HG02610 (cell line): ENCODE results near the gene OGA.

Experiments
- ATAC-seq: cut with Tn5 transposase; IDR thresholded peaks from one replicate; pipeline ENCODE4 v1.9.1; 2021; ENCODE audit warnings: mild to moderate bottlenecking, moderate library complexity; ENCODE audit not compliant: unreplicated experiment

The OGA gene

DNA sequence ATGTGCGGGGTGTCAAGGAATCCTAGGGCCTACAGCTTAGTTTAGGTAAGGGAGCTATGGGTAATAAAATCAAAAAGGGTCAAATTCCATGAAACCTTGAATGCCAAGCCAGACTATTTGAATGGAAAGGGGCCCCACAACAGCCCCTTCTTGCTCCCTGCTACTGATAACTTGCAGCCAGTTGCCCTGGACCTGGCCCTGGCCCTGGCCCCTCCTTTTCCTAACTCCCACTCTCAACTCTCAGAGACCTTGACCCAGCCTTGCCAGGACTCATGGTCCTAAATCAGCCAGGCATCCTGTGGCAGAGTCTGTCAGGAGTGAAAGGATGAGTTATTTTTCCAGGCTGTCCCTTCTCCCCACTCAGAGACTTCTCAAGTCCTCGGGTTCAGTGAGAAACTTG lies 19.5 kb upstream of the OGA start:
- no peak for ATAC-seq

DNA sequence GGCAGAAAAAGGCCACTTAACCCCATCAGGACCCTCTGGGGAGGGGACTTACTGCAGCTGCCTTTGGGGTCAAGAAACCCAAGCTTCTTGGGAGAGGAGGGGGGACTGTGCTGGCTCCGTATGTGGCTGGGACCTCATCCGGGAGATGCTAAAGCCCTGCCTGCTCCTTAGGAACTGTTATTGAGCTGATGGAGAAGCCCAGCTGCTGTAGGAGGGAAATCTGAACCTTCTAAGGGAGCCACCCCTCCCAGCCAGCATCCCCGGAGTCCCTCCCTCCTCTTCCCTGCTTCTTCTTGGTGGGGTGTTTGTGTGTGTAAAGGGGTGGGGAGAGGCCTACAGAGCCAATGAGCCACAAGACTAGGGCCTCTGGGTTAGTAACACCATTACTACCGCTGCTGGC lies 17.1 kb upstream of the OGA start:
- no peak for ATAC-seq

DNA sequence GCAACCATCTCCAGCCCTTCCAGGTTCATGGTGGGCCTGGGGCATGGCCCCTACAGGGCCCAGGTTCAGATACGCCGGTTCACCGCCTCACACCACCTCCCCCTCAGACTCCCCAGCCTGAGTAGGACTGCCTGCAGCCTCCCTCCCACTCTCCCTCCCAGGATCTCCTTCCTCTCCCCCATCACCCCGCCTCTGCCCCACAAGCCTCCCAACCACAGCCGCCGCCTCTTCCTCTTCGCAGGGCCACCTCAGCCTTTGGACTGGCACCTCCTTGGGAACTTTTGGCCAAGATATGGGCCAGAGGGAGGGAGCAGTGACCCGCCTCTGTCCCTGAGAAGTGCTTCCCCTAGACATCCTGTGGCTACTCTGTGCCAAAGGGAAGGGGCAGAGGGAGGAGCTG lies 16.1 kb upstream of the OGA start:
- no peak for ATAC-seq

- no peak for ATAC-seq
Observed at GRCh38 chr10:101833466-101833865, 15.2 kb upstream of the OGA start.

DNA sequence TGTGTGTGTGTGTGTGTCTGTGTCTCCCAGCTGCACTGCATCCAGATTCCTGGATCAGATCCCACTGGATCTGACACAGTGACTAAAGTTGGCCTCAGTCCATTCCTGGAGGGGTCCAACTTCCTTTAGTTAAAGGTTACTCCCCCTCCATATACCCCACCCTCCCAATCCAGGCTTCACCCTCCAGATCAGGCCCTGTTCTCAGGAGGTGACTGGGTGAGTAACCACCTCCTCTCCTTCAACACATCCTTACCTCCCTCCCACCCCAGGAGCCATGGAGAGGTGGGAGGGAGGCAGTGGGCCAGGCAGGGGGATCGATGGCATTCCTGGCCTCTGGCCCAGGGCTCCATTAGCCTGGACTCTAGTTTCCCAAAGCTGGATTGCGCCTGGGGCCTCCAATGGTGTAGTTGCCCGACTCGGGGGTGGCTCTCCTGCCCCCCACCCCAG lies 14.1 kb upstream of the OGA start:
- no peak for ATAC-seq

- no peak for ATAC-seq
Observed at GRCh38 chr10:101831169-101831811, 13.0 kb upstream of the OGA start.

GRCh38 chr10:101830322-101831168 lies 12.3 kb upstream of the OGA start:
- ATAC-seq, result peak; percentile 52

DNA sequence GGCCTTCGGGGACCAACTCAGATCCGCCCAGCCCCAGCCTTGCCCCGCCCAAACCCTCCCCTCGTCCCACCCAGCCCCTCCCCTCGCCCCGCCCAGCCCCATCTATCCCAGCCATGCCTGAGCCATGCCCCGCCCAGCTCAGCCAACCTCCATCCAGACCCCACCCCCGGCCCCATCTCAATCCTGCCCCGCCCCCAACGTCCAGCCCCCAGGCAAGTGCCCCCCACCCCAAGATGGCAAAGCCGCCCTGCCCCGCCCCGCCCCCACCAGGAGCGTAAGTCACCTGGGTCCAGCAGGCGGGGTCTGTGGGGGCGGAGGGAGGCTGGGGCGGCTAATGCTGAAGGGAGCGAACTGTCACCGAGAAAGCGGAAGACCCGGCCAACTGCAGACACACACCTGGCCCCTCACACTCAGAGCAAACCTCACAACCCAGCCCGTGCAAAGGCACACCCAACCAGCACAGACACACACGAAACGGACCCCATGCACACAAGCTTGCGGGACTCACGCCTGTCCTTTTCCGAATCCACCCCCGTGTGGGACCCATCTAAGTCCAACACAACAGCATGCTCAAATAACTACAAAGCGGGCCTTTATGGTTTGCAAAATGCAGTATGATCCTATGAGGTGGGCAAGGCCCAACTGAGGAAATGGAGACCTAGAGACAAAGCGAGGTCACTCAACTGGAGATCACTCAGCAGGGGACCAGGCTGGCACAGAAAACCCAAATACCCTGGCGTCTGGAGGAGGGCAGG lies 11.5 kb upstream of the OGA start:
- ATAC-seq, result peak; percentile 13

DNA sequence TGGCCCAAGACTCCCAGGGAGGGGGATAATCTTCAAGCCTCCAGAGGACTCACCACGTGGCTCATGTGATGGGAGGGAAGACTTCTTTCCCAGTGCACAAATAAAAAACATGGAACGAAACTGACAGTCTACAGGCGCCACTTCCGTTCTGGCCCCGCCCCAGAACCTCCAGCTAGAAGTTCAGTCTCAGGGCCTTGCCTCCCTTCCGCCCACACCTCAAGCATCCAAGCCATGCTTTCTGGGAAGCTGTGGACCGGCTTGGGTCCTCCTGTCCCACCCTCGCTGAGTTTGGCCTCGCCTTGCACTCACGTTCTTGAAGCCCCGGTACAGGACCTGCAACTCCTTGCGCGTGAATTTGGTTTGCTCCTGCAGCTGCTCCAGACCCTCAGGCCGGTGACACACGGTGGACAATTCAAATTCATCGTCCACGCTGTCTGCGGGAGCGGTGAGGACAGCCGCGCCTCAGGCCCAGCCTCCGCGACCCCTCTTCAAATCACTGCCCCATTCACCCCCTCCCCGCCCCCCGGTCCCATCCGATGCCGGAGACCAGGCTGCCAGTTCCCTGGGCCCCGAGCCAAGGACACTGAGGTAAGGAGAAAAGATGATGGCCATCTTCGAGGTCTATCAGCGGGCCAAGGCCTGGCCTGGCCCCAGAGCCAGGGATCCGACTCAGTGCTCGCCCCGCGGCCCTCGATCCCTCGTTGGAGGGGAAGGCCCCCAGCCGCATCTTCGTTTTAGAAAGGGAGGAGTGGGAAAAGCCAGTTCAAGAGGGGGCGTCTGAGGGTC lies 10.7 kb upstream of the OGA start:
- no peak for ATAC-seq

GRCh38 chr10:101827919-101828600 lies 9.8 kb upstream of the OGA start:
- no peak for ATAC-seq

DNA sequence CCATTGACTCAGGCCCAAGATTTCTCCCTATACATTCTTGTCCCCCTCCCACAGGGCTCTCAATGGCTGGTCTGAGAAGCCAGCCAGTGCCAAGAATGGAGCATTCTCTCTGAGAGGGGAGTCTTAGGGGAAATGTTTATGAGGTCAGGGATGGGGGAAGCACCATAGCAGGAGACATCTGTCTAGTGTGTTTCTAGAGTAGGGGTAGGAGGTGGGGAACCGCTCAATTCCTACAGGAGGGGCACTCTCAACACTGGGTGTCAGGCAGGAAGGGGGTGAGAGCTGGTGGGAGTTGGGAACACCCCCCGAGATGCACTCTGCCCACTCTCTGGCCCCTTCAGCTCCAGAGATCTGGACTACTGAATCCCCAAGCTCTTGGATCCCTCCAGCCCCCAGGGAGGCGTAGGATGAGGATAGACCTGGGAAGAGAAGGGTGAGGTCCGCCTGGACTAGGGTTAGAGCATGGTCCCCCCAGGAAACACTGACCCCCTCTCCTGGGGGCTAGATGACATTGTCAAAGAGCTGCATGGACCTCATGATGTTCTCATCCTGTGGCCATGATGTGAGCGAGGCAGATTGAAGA lies 8.7 kb upstream of the OGA start:
- no peak for ATAC-seq

DNA sequence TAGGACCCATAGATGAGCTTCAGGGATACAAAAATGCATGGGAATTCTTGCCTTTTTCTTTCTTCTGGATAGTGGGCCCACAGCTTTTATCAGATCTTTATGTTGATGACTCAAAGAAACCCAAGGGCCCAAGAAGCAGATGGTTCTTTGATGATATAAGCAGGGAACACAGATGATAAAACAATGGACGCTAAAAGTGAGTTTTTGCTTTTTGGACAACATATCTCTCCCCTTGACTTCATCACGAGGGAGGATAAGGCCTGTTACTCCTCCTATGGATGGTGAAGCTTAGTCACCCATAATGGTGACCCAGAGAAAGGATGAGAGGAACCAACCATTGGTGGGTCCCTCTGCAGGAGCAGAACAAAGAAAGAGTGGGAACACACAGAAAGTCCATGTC lies 6.5 kb upstream of the OGA start:
- ATAC-seq, result no peak

DNA sequence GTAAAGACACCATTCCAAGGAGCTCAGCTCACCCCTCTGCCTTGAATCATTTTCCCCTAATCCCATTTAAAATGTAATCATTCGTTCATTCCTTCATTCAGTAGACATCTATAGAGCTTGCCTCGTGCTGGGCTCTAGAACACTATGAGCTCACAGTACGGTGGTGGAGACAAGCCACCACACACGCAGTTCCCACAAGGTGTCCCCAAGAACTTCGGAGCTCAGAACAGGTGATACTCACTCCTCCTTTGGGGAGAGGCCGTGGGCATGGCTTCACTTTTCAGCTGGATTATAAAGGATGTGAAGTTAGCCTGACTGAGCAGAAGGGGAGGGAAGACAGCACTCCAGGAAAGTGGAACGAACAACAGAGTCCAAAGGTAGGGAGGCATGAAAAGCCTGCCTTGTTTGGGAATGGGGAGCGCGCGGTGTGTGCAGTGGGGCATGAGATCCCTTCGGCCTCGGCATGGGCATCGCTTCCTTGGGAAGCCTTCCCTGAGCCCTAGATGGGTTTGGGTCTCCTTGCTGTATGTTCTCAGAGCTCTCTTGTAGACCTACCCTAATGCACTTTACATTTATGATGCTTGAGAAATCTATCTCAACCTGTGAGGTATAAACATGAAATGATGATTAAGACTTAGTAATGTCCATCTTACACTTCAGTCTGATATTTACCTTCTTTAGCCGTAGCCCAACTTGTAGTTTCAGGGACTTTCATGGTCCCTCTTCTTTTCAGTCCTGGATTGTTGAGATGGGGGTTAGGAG lies 809 bp upstream of the OGA start:
- peak; percentile 16 for ATAC-seq

GRCh38 chr10:101817337-101818118 lies 716 bp downstream of the OGA start:
- ATAC-seq, result no peak

DNA sequence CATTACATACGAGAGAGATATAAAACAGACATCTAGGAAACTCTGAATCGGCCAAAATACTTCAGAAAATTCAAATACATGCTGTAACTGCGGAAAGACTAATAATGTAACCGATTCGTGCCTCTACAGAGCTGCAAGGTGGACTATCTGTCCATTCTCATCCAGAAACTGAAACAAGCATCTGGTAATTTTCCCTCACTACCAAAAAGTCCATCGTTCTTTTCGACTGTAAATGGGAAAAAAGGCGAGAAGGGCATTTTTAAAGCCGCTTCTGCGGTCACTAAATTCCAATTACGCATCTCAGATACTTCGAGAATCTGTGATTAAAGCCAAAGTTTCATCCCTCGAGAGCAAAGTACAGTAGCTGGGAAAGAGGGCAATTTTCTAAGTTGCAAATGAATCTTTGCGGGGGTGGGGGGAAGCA lies 1.3 kb downstream of the OGA start:
- no peak for ATAC-seq

- ATAC-seq, result no peak
Observed at GRCh38 chr10:101816376-101816775, 1.9 kb downstream of the OGA start.

DNA sequence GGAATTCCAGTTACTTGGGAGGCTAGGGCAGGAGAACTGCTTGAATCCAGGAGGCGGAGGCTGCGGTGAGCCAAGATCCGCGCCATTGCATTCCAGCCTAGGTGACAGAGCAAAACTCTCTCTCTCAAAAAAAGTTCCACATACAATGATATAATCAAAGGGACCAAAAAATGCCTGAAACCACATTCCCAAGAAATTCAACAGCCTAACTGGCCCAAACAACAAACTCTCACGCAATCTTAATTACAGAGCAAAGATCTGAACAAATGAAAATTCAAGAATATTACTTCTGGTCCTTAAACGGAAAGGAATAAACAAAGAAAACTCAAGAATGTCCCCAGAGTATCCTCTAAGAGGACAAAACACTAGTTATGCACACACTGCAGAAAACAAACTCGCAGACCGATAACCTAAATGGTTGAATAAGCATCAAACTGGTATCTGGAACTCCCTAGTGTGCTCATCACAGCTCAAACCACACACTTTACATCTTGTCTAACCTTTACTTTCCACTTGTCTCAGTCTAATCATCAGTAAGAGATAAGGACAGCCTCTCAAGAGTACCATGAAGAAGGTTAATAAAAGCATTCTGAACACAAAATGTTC lies 3.7 kb downstream of the OGA start:
- peak; percentile 39 for ATAC-seq

DNA sequence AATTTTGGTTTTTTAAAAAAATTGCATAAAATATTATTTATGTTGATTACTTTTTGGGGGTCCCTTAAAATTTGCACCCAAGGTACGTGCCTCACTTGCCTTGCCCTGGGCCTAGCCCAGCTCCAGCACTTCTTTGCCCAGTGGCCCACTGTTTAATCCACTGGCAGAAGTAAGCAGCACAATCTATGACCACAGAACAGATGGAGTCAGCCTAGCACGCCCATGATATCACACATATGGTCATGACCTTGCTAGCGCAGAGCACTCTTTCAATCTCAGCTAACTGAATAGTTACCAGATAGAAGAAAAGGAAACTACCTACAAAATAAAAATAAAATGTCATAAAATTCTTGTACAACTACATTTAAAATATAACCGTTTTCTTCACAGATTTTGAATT lies 5.6 kb downstream of the OGA start:
- no peak for ATAC-seq
